Stomach (tissue), 9 donors: ENCODE measurements around the gene TMOD2. TPM values are rescaled to one million over a fixed set of nuclear protein-coding genes. Genes with fewer than 3 reads are reported as not detected.

Experiments
- DNase-seq, 2 donors: peaks; one replicate each; pipeline versions ENCODE4 v3.0.0 to v3.0.0-alpha.2; 2013 to 2019
- H3K27ac ChIP-seq, 5 donors: fragments of 200-600 bp in 4 of 5; sonication (generic) in 4 of 5; one replicate each; pipeline ENCODE4 v1.5.1; 2013 to 2019; ENCODE audit warnings: mild to moderate bottlenecking in 1 of 5, moderate library complexity in 1 of 5
- H3K27me3 ChIP-seq, 3 donors: fragments of 200-600 bp; sonication (generic); one replicate each; pipeline ENCODE4 v1.5.1; 2017 to 2019; ENCODE audit warnings: mixed run types in 1 of 3
- H3K36me3 ChIP-seq, 4 donors: fragments of 200-600 bp; sonication (generic); 1 replicate in 3 of 4; 2 replicates in 1 of 4; pipeline ENCODE4 v1.5.1; 2016 to 2019
- H3K4me1 ChIP-seq, 4 donors: fragments of 200-600 bp; sonication (generic); one replicate each; pipeline ENCODE4 v1.5.1; 2016 to 2019
- H3K4me3 ChIP-seq, 4 donors: fragments of 200-600 bp; sonication (generic) in 3 of 4; one replicate each; pipeline ENCODE4 v1.5.1; 2016 to 2019; ENCODE audit warnings: mild to moderate bottlenecking in 1 of 4
- H3K9me3 ChIP-seq, 4 donors: fragments of 200-600 bp; sonication (generic); one replicate each; pipeline ENCODE4 v1.5.1; 2016 to 2019
- EP300 ChIP-seq: sonication (generic); formaldehyde crosslinking; IDR thresholded peaks from one replicate; pipeline ENCODE4 v1.6.1; 2017; ENCODE audit warnings: antibody characterized with exemption
- POLR2A ChIP-seq, 4 donors: fragments of 450-650 bp; IDR thresholded peaks; one replicate each; pipeline ENCODE4 v1.6.1; 2016; ENCODE audit warnings: antibody characterized with exemption in 4 of 4, control low read depth in 2 of 4, mild to moderate bottlenecking in 1 of 4, moderate library complexity in 1 of 4
- POLR2AphosphoS5 ChIP-seq, 3 donors: sonication (generic); formaldehyde crosslinking; IDR thresholded peaks; one replicate each; pipeline ENCODE4 v1.6.1; 2016; ENCODE audit warnings: antibody characterized with exemption in 3 of 3
- WGBS, 5 donors: extraction: QIAGEN DNeasy Blood & Tissue Kit in 3 of 5; methylation state at CpG; one replicate each; pipeline versions ENCODE4 v1.1.5 to v1.1.7; 2013 to 2018; 5-methylcytosine and 5-hydroxymethylcytosine counted together
- intact Hi-C: fragments of 100-400 bp; cut with DNase I; formaldehyde crosslinking; loops from one replicate; pipeline ENCODE4 v1.15.1; 2023; ENCODE audit warnings: low total_unique reads
- polyA plus RNA-seq, 3 donors: library from polyadenylated mRNA; stranded (reverse); fragments of 200-250 nt; gene quantifications; one replicate each; pipeline ENCODE4 v1.2.3, GENCODE V29; 2013
- total RNA-seq, 5 donors: library from RNA; depleted of rRNA; stranded (reverse); fragments of >200 nt; gene quantifications; one replicate each; pipeline versions ENCODE4 v1.1.0 to v1.2.3, GENCODE V29; 2014 to 2016
- TF ChIP-seq, protein P1 (sequence below), 7 experiments: fragments of 450-650 bp in 4 of 7; fragments of 200-600 bp in 3 of 7; sonication (generic) in 3 of 7; IDR thresholded peaks; one replicate each; pipeline ENCODE4 v1.5.1; 2016 to 2019; ENCODE audit warnings: antibody characterized with exemption in 7 of 7, control low read depth in 2 of 7, mild to moderate bottlenecking in 1 of 7
- donor health status: healthy with polysubstance abuse.
- donor health status: Bipolar disorder and iron deficiency.
- donor health status: healthy.

Gene TMOD2
- total and polyA plus RNA-seq, 8 donors = 0.87 to 19.3 (median 3.1) TPM

GRCh38 chr15:51736751-51737521 is 14.5 kb upstream of the TMOD2 start:
- WGBS, 5 donors = 0 to 3% (median 2%) methylated on average over 29 to 69 of the region's 69 CpGs
- peak; percentile 53 to 80 for DNase-seq
- H3K9me3 ChIP-seq = no peaks in the 10 kb centered on the region
- TF ChIP-seq POLR2AphosphoS5 (IDR thresholded peaks at IDR 0.05) = no peak
- TF ChIP-seq, protein P1, sequence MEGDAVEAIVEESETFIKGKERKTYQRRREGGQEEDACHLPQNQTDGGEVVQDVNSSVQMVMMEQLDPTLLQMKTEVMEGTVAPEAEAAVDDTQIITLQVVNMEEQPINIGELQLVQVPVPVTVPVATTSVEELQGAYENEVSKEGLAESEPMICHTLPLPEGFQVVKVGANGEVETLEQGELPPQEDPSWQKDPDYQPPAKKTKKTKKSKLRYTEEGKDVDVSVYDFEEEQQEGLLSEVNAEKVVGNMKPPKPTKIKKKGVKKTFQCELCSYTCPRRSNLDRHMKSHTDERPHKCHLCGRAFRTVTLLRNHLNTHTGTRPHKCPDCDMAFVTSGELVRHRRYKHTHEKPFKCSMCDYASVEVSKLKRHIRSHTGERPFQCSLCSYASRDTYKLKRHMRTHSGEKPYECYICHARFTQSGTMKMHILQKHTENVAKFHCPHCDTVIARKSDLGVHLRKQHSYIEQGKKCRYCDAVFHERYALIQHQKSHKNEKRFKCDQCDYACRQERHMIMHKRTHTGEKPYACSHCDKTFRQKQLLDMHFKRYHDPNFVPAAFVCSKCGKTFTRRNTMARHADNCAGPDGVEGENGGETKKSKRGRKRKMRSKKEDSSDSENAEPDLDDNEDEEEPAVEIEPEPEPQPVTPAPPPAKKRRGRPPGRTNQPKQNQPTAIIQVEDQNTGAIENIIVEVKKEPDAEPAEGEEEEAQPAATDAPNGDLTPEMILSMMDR (IDR thresholded peaks at IDR 0.05) = no peak
- TF ChIP-seq POLR2A (IDR thresholded peaks at IDR 0.05) = no peak
- TF ChIP-seq EP300 = no peak
- H3K27me3 ChIP-seq = no peaks in the 10 kb centered on the region
- peaks cover 19 to 60% (median 45%) of the 10 kb centered on the region in 4 donors for H3K4me1 ChIP-seq
- H3K27ac ChIP-seq = peak overlapping the region; percentile 80 to 98 (median 91)
- H3K36me3 ChIP-seq = no peaks in the 10 kb centered on the region
- intact Hi-C loops = no loop called here
- H3K4me3 ChIP-seq = peak overlapping the region; percentile 86 to 97 (median 88)

DNA sequence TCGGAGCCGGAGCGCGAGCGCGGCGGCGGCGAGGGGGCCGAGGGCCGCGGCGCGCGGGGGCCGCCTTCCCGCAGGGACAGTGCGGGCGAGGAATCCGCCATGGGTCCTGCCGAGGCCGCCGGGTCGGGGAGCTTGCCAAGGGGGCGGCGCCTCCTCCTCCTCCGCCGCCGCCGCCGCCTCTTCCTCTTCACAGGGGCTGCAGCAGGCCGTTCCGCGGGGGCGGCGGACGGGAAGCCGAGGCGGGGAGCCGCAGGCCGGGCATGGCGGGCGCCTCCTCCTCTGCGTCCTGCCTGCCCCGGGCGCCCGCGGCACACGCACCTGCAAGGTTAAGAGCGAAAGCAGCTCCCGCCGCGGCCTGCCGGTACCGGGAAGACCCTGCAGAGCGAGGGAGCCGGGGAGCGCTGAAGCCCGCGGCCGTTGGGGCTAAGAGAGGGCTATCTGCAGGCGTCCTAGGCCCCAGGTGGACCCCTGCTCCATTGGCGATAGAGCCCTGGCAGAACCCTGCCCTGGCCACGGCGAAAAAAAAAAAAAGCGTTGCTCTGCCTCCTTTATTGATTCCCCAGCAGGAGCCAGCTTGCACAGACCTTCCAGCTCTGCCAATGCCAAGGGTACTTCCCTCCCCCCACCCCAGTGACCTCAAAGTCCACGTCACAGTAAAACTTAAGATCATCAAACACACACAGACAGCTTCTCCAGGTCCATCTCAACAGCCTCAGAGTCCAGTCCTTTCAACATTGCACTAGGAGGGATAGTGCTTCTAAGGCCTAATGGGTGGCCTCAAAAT is 13.7 kb upstream of the TMOD2 start, which contains the start of gene LYSMD2:
Gene LYSMD2 (minus strand): TSS at position 134 of the 784 bp plus-strand sequence. CDS start 33 bp downstream, at position 101.
- no peaks in the 10 kb centered on the region for H3K36me3 ChIP-seq
- peaks cover 13 to 52% (median 38%) of the 10 kb centered on the region in 4 donors for H3K4me1 ChIP-seq
- intact Hi-C loops = no loop called here
- DNase-seq = peak; percentile 78 to 89
- H3K4me3 ChIP-seq = peak within 1 kb of the TSS; percentile 86 to 97 (median 88)
- H3K27me3 ChIP-seq = no peaks in the 10 kb centered on the region
- H3K9me3 ChIP-seq = no peaks in the 10 kb centered on the region
- peak within 1 kb of the TSS; percentile 80 to 98 (median 91) for H3K27ac ChIP-seq
- WGBS, 5 donors = 0 to 1% (median 0%) methylated on average over 30 to 67 of the region's 67 CpGs
- TF ChIP-seq POLR2AphosphoS5 (IDR thresholded peaks at IDR 0.05) = peak in 1 of 3 donors; percentile 61
- no peak for TF ChIP-seq EP300

- intact Hi-C loops = no loop called here
- 38 to 81% (median 68%) methylated on average over 2 of the region's 2 CpGs for WGBS, 5 donors
Observed at GRCh38 chr15:51738553-51738952, 12.8 kb upstream of the TMOD2 start.

GRCh38 chr15:51739061-51739712 is 12.2 kb upstream of the TMOD2 start:
- peak overlapping the region in 2 of 5 donors; percentile 91 to 94 for H3K27ac ChIP-seq
- 69 to 85% (median 78%) methylated on average over 2 of the region's 2 CpGs for WGBS, 5 donors

More at GRCh38 chr15:51738553-51738952, 12.8 kb upstream of the TMOD2 start:
- Histone ChIP-seq H3K4me1 (peaks cover 13 to 45% (median 33%) of the 10 kb centered on the region in 4 donors), H3K27ac (peak overlapping the region in 4 of 5 donors; percentile 80 to 98 (median 92)), H3K27me3 (no peaks in the 10 kb centered on the region), H3K36me3 (no peaks in the 10 kb centered on the region), H3K9me3 (no peaks in the 10 kb centered on the region), H3K4me3 (no peak overlapping the region)
- no peak for DNase-seq
- TF ChIP-seq EP300 (no peak), POLR2A (IDR thresholded peaks at IDR 0.05) (no peak), POLR2AphosphoS5 (IDR thresholded peaks at IDR 0.05) (no peak)
- TF ChIP-seq, protein P1 (IDR thresholded peaks at IDR 0.05) = no peak

GRCh38 chr15:51749307-51749706 is 2.1 kb upstream of the TMOD2 start:
- no peaks in the 10 kb centered on the region for H3K36me3 ChIP-seq
- H3K4me3 ChIP-seq = no peak overlapping the region
- H3K4me1 ChIP-seq = peaks cover 12 to 23% (median 18%) of the 10 kb centered on the region in 4 donors
- no peak overlapping the region for H3K27ac ChIP-seq
- H3K9me3 ChIP-seq = no peaks in the 10 kb centered on the region
- DNase-seq = no peak
- TF ChIP-seq, protein P1 (IDR thresholded peaks at IDR 0.05) = no peak
- TF ChIP-seq EP300 = no peak
- no peak for TF ChIP-seq POLR2A (IDR thresholded peaks at IDR 0.05)
- TF ChIP-seq POLR2AphosphoS5 (IDR thresholded peaks at IDR 0.05) = no peak
- intact Hi-C loops = no loop called here
- peaks cover 0 to 6% (median 0%) of the 10 kb centered on the region in 3 donors for H3K27me3 ChIP-seq
- WGBS, 5 donors = 81 to 88% (median 84%) methylated on average over 5 of the region's 5 CpGs

More at GRCh38 chr15:51739061-51739712, 12.2 kb upstream of the TMOD2 start:
- H3K4me3 ChIP-seq = no peak overlapping the region
- DNase-seq = no peak
- intact Hi-C loops = no loop called here
- no peaks in the 10 kb centered on the region for H3K27me3 ChIP-seq
- no peak for TF ChIP-seq POLR2AphosphoS5 (IDR thresholded peaks at IDR 0.05)
- no peak for TF ChIP-seq EP300
- H3K4me1 ChIP-seq = peaks cover 13 to 39% (median 30%) of the 10 kb centered on the region in 4 donors
- H3K36me3 ChIP-seq = no peaks in the 10 kb centered on the region
- no peaks in the 10 kb centered on the region for H3K9me3 ChIP-seq
